GM19193 (cell line): ENCODE data around the gene KIF6.

Experiments used
- POLR2A ChIP-seq: IDR thresholded peaks from 4 replicates; pipeline ENCODE4 v1.6.1; 2011; ENCODE audit not compliant: insufficient read depth, insufficient read length; ENCODE audit errors: extremely low read depth

KIF6 gene

GRCh38 chr6:39746795-39747194 is 21.6 kb upstream of the KIF6 start:
- TF ChIP-seq POLR2A = no peak

- no peak for TF ChIP-seq POLR2A
These were observed 8.5 kb upstream of the KIF6 start for GRCh38 chr6:39733704-39734103.

- no peak for TF ChIP-seq POLR2A
These were observed 6.4 kb upstream of the KIF6 start for GRCh38 chr6:39731565-39731964.

GRCh38 chr6:39729945-39730344 is 4.7 kb upstream of the KIF6 start:
- no peak for TF ChIP-seq POLR2A

GRCh38 chr6:39725632-39725997 is 407 bp upstream of the KIF6 start:
- no peak for TF ChIP-seq POLR2A

GRCh38 chr6:39714802-39715201 is 10.4 kb downstream of the KIF6 start:
- TF ChIP-seq POLR2A = no peak

GRCh38 chr6:39707962-39708683 is 17.1 kb downstream of the KIF6 start:
- no peak for TF ChIP-seq POLR2A

GRCh38 chr6:39706819-39707335 is 18.3 kb downstream of the KIF6 start:
- no peak for TF ChIP-seq POLR2A

- TF ChIP-seq POLR2A = no peak
These were observed 22.9 kb downstream of the KIF6 start for GRCh38 chr6:39702265-39702664.

GRCh38 chr6:39700362-39700761 is 24.8 kb downstream of the KIF6 start:
- no peak for TF ChIP-seq POLR2A

- TF ChIP-seq POLR2A = no peak
These were observed 26.4 kb downstream of the KIF6 start for GRCh38 chr6:39698789-39699188.

- TF ChIP-seq POLR2A = no peak
These were observed 28.0 kb downstream of the KIF6 start for GRCh38 chr6:39696986-39697788.

GRCh38 chr6:39695447-39695846 is 29.8 kb downstream of the KIF6 start:
- TF ChIP-seq POLR2A = no peak

- no peak for TF ChIP-seq POLR2A
These were observed 32.0 kb downstream of the KIF6 start for GRCh38 chr6:39693206-39693605.

GRCh38 chr6:39688494-39688893 is 36.7 kb downstream of the KIF6 start:
- TF ChIP-seq POLR2A = no peak

GRCh38 chr6:39686976-39687375 is 38.2 kb downstream of the KIF6 start:
- no peak for TF ChIP-seq POLR2A

- no peak for TF ChIP-seq POLR2A
These were observed 39.3 kb downstream of the KIF6 start for GRCh38 chr6:39685938-39686337.

- no peak for TF ChIP-seq POLR2A
These were observed 39.8 kb downstream of the KIF6 start for GRCh38 chr6:39685489-39685826.
